HG03432 (cell line): ENCODE measurements around the gene TEKT5.

Experiments used
- ATAC-seq: cut with Tn5 transposase; IDR thresholded peaks from one replicate; pipeline ENCODE4 v1.9.1; 2021; ENCODE audit warnings: mild to moderate bottlenecking, moderate library complexity; ENCODE audit not compliant: unreplicated experiment

Gene TEKT5

GRCh38 chr16:10584981-10585438, 109.7 kb downstream of the TEKT5 start:
- ATAC-seq: no peak

- no peak for ATAC-seq
Measured at GRCh38 chr16:10583269-10583668, 111.5 kb downstream of the TEKT5 start.

- no peak for ATAC-seq
Measured at GRCh38 chr16:10581507-10581906, 113.2 kb downstream of the TEKT5 start.

GRCh38 chr16:10580883-10581247, 113.9 kb downstream of the TEKT5 start:
- no peak for ATAC-seq

- ATAC-seq: no peak
Measured at GRCh38 chr16:10579965-10580882, 114.5 kb downstream of the TEKT5 start, which contains the start of gene EMP2. Gene EMP2 (minus strand): TSS chr16:10580598. CDS start chr16:10547617, 32,981 bp downstream.

GRCh38 chr16:10579575-10579964, 115.2 kb downstream of the TEKT5 start:
- ATAC-seq: no peak

- no peak for ATAC-seq
Measured at GRCh38 chr16:10578474-10579316, 116.0 kb downstream of the TEKT5 start.
